AG04449 (cell line): ENCODE measurements around the gene TTLL11.

Source experiments
- CTCF ChIA-PET: fragments of 350-600 bp; formaldehyde crosslinking; extraction: SDS; loops from one replicate; lab custom pipeline; 2021; ENCODE audit warnings: antibody characterized with exemption; lab: Yijun Ruan, JAX
- POLR2A ChIA-PET: fragments of 400-600, 350-600 bp; formaldehyde crosslinking; extraction: SDS; loops from one replicate; lab custom pipeline; 2020; ENCODE audit warnings: antibody characterized with exemption, inconsistent platforms; lab: Yijun Ruan, JAX
- DNase-seq: peaks from one replicate; pipeline ENCODE4 v3.0.0-alpha.2; 2010; ENCODE audit warnings: low read depth, low spot score
- H3K4me3 ChIP-seq: 2 replicates; pipeline ENCODE4 v1.5.1; 2011; ENCODE audit warnings: low read depth, mild to moderate bottlenecking, control low read depth, low read length
- CTCF ChIP-seq: IDR thresholded peaks from one replicate; pipeline ENCODE4 v1.5.1; 2011; ENCODE audit warnings: mild to moderate bottlenecking, moderate library complexity, low read length, control low read depth, inconsistent platforms; ENCODE audit not compliant: insufficient read depth; ENCODE audit errors: missing control alignments

The TTLL11 gene

DNA sequence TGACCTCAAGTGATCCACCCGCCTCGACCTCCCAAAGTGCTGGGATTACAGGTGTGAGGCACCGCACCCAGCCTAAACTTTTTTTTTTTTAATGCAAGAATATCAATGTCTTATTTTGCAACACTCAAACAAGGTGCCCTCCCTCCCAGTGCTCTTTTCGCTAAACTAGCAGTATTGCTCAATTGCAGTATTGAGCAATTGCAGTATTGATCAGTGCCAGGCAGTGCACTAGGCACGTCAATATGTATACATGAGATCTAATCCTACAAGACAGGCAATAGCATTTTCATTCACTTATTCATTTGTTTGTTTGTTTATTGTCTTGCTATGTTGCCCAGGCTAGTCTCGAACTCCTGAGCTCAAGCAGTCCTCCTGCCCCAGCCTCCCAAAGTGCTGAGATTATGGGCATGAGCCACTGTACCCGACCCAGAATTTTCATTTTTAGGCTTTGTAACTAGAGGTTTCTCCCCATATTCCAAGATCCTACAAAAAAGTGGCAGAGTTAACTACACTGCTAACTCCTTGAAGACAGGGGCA is 94.5 kb downstream of the TTLL11 start:
- TF ChIP-seq CTCF, result no peak
- ChIA-PET CTCF (interaction anchor here (0.7 to 13.0 kb wide), 9 partner anchors 12 to 501 kb away, joined by 3 to 146 read pairs (median 3); no protein-coding TSS in a partner anchor), POLR2A (no interaction called here)
- H3K4me3 ChIP-seq, result no peak overlapping the region
- no peak for DNase-seq

DNA sequence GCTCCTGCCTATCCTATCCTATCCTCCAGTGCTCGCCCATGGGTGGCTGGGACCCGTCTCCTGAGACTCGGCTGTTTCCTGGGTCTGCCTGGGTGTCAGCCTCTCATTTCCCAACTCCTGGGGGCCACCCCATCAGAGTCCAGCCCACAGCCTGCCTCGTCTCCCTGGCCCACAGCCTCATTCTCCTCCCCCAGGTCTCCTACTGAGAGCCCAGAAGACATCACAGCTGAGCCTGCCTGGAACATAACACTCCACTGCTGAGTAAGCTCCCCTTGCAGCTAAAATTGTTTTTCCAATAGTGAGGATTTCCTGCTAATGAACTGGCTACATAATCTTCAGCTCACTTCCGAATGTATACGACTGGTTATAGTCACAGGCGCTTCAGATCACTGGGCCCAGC is 95.3 kb downstream of the TTLL11 start:
- ChIA-PET POLR2A (interaction anchor here (0.6 kb wide), 1 partner anchor 13 kb away, joined by 3 read pairs; no protein-coding TSS in a partner anchor), CTCF (interaction anchor here (0.9 to 13.0 kb wide), 12 partner anchors 8 to 456 kb away, joined by 3 to 146 read pairs (median 6); no protein-coding TSS in a partner anchor)
- no peak overlapping the region for H3K4me3 ChIP-seq
- no peak for DNase-seq
- TF ChIP-seq CTCF, result no peak

DNA sequence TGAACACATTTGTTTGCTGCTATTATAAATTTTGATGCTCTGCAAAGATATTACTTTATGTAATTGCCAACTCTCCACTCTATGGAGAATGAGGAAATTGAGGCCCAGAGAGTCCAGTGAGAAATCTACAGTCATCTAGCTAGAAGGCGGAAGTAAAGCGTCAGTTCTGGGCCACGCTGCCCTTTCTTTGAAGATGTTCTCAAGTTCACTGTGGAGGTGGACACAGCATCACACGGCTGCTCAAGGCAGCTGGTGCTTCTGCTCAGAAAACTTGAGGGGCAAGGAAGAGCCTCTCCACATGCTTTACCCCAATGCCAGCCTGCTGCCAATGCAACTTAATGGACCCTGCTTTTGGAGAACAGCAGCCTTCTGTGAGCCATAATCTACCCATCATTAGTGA is 96.3 kb downstream of the TTLL11 start:
- POLR2A ChIA-PET, result no interaction called here
- DNase-seq, result no peak
- no peak for TF ChIP-seq CTCF
- CTCF ChIA-PET, result interaction anchor here (1.1 to 13.0 kb wide), 12 partner anchors 9 to 455 kb away, joined by 3 to 146 read pairs (median 10); no protein-coding TSS in a partner anchor
- no peak overlapping the region for H3K4me3 ChIP-seq

GRCh38 chr9:121995997-121996396 is 97.1 kb downstream of the TTLL11 start:
- no peak overlapping the region for H3K4me3 ChIP-seq
- CTCF ChIA-PET, result interaction anchor here (1.4 to 13.0 kb wide), 10 partner anchors 10 to 451 kb away, joined by 3 to 146 read pairs (median 13); no protein-coding TSS in a partner anchor
- no peak for DNase-seq
- POLR2A ChIA-PET, result no interaction called here
- no peak for TF ChIP-seq CTCF

- no peak overlapping the region for H3K4me3 ChIP-seq
- ChIA-PET POLR2A (no interaction called here), CTCF (interaction anchor here (0.6 to 8.0 kb wide), 17 partner anchors 9 to 462 kb away, joined by 3 to 86 read pairs (median 4); no protein-coding TSS in a partner anchor)
- TF ChIP-seq CTCF, result peak; percentile 55
- DNase-seq, result peak; percentile 21
These were observed 100.4 kb downstream of the TTLL11 start for GRCh38 chr9:121992571-121993212.

GRCh38 chr9:121991307-121991661 is 101.8 kb downstream of the TTLL11 start:
- ChIA-PET CTCF (interaction anchor here (0.8 to 4.0 kb wide), 18 partner anchors 13 to 445 kb away, joined by 3 to 42 read pairs (median 4); no protein-coding TSS in a partner anchor), POLR2A (no interaction called here)
- no peak for TF ChIP-seq CTCF
- no peak overlapping the region for H3K4me3 ChIP-seq
- DNase-seq, result no peak
